Cardiac muscle cell (in vitro differentiated cells and primary cell): ENCODE data around the gene TUBD1. TPM values are rescaled to one million over a fixed set of nuclear protein-coding genes. Genes with fewer than 3 reads are reported as not detected.
A peak's percentile ranks its signal among the peaks of the same experiment; 100 is the strongest.

ENCODE experiments used
- DNase-seq, 2 donors: peaks; one replicate each; pipeline versions ENCODE4 v3.0.0 to v3.0.0-alpha.2; 2010 to 2017; ENCODE audit warnings: low read depth in 1 of 2, low spot score in 1 of 2
- H3K27ac ChIP-seq: fragments of 200-600 bp; sonication (generic); 2 replicates; pipeline ENCODE4 v1.5.1; 2016
- H3K27me3 ChIP-seq: fragments of 200-600 bp; sonication (generic); 2 replicates; pipeline ENCODE4 v1.6.0; 2016; ENCODE audit warnings: control low read depth
- H3K36me3 ChIP-seq: fragments of 200-600 bp; sonication (generic); 2 replicates; pipeline ENCODE4 v1.5.1; 2016; ENCODE audit warnings: control low read depth
- H3K4me1 ChIP-seq: fragments of 200-600 bp; sonication (generic); 2 replicates; pipeline ENCODE4 v1.8.1; 2017; ENCODE audit warnings: low read depth, mild to moderate bottlenecking, mixed run types
- H3K4me3 ChIP-seq: fragments of 200-600 bp; sonication (generic); 2 replicates; pipeline ENCODE4 v1.5.1; 2016; ENCODE audit warnings: mild to moderate bottlenecking
- H3K9me3 ChIP-seq: fragments of 200-600 bp; sonication (generic); 2 replicates; pipeline ENCODE4 v1.5.1; 2017; ENCODE audit warnings: low read depth, mild to moderate bottlenecking, control low read depth
- CTCF ChIP-seq: IDR thresholded peaks from 2 replicates; pipeline ENCODE4 v1.5.1; 2012; ENCODE audit warnings: low read depth, mild to moderate bottlenecking, low read length
- polyA plus RNA-seq: library from polyadenylated mRNA; unstranded; fragments of >200 nt; fragmentation: Nextera tagmentation; extraction: Ambion mirVana; gene quantifications from 2 replicates; pipeline ENCODE4 v1.2.1, GENCODE V29; 2016
- total RNA-seq: library from RNA; depleted of rRNA; stranded (reverse); fragments of >200 nt; gene quantifications from 2 replicates; pipeline ENCODE4 v1.2.3, GENCODE V29; 2016

The TUBD1 gene
- total and polyA plus RNA-seq, 2 experiments from 2014 or later, result 10.9 to 17.5 TPM

- peak overlapping the region; percentile 52 for H3K4me3 ChIP-seq
- DNase-seq, result peak in 1 of 2 donors; percentile 71
- no peaks in the 10 kb centered on the region for H3K27me3 ChIP-seq
- no peaks in the 10 kb centered on the region for H3K9me3 ChIP-seq
- peaks cover 26% of the 10 kb centered on the region for H3K4me1 ChIP-seq
- no peak for TF ChIP-seq CTCF
- peak overlapping the region; percentile 100 for H3K27ac ChIP-seq
- H3K36me3 ChIP-seq, result no peaks in the 10 kb centered on the region
These were observed 52.2 kb downstream of the TUBD1 start for GRCh38 chr17:59840329-59841090.

GRCh38 chr17:59839651-59840328 is 53.0 kb downstream of the TUBD1 start:
- H3K36me3 ChIP-seq, result no peaks in the 10 kb centered on the region
- peaks cover 26% of the 10 kb centered on the region for H3K4me1 ChIP-seq
- H3K27ac ChIP-seq, result peak overlapping the region; percentile 100
- H3K4me3 ChIP-seq, result peak overlapping the region; percentile 52
- TF ChIP-seq CTCF, result no peak
- DNase-seq, result peak in 1 of 2 donors; percentile 71
- no peaks in the 10 kb centered on the region for H3K9me3 ChIP-seq
- no peaks in the 10 kb centered on the region for H3K27me3 ChIP-seq

- Histone ChIP-seq H3K9me3 (no peaks in the 10 kb centered on the region), H3K36me3 (no peaks in the 10 kb centered on the region), H3K27me3 (no peaks in the 10 kb centered on the region), H3K4me3 (peak overlapping the region; percentile 52), H3K27ac (peak overlapping the region; percentile 100), H3K4me1 (peaks cover 31% of the 10 kb centered on the region)
- DNase-seq, result peak in 1 of 2 donors; percentile 68
- TF ChIP-seq CTCF, result no peak
These were observed 54.5 kb downstream of the TUBD1 start for GRCh38 chr17:59838052-59838916.

- H3K27me3 ChIP-seq, result no peaks in the 10 kb centered on the region
- H3K9me3 ChIP-seq, result no peaks in the 10 kb centered on the region
- DNase-seq, result peak; percentile 96 to 100
- H3K4me1 ChIP-seq, result peaks cover 34% of the 10 kb centered on the region
- H3K4me3 ChIP-seq, result peak overlapping the region; percentile 52
- peak overlapping the region; percentile 100 for H3K27ac ChIP-seq
- no peaks in the 10 kb centered on the region for H3K36me3 ChIP-seq
- TF ChIP-seq CTCF, result no peak
These were observed 55.3 kb downstream of the TUBD1 start for GRCh38 chr17:59837308-59838051.
